ENCODE data around the gene MT4.

GRCh38 chr16:56583351-56584168 lies 18.7 kb downstream of the MT4 start:
- TF ChIP-seq ZFP3 (tag by site-specific recombination; IDR thresholded peaks at IDR 0.05; ENCODE audit: low read depth) (no peak), CTCF (tag by site-specific recombination; IDR thresholded peaks at IDR 0.05) (no peak), YY1 (tag by site-specific recombination; IDR thresholded peaks at IDR 0.05) (no peak), TCF7L2 (IDR thresholded peaks at IDR 0.05; ENCODE audit: borderline replicate concordance, low read depth, low read length) (no peak), ZNF211 (tag by site-specific recombination; IDR thresholded peaks at IDR 0.05; ENCODE audit: low read depth) (no peak), ZNF670 (tag by site-specific recombination; IDR thresholded peaks at IDR 0.05; ENCODE audit: low read depth) (no peak), ZNF76 (tag by site-specific recombination; IDR thresholded peaks at IDR 0.05; ENCODE audit: borderline replicate concordance, low read depth) (no peak), ZNF707 (tag by site-specific recombination; IDR thresholded peaks at IDR 0.05) (no peak), ZFP37 (tag by site-specific recombination; IDR thresholded peaks at IDR 0.05) (no peak), ZNF473 (tag by site-specific recombination; IDR thresholded peaks at IDR 0.05) (no peak), PRDM1 (tag by site-specific recombination; IDR thresholded peaks at IDR 0.05) (no peak), ZNF660 (tag by site-specific recombination; IDR thresholded peaks at IDR 0.05) (no peak)
